ENCODE results near the gene DLG3. TPM values are rescaled to one million over a fixed set of nuclear protein-coding genes. Genes with fewer than 3 reads are reported as not detected.

Gene DLG3
- total RNA-seq, 1 experiment from 2014 or later, result 48.4 TPM

GRCh38 chrX:70500826-70501225 lies 56.2 kb downstream of the DLG3 start:
- H3K4me1 ChIP-seq (ENCODE audit: control insufficient read depth in 1 of 2, insufficient read depth in 2 of 2, low read length in 2 of 2), result no peaks in the 10 kb centered on the region
- no peaks in the 10 kb centered on the region for H3K9me2 ChIP-seq (ENCODE audit: insufficient read depth)
- ATAC-seq (no peak), DNase-seq (ENCODE audit: low read depth, low spot score) (no peak)
- intact Hi-C loops (cut with micrococcal nuclease), result no loop called here
- no peak overlapping the region for H3K27ac ChIP-seq (ENCODE audit: low read depth, low read length)
- no TSS peak for BruUV-seq (replicated peaks)
- RAD21 ChIA-PET (ENCODE audit: low non-redundant PET in 1 of 2, low total read pairs in 2 of 2, uncharacterized antibody in 2 of 2, unreplicated experiment in 2 of 2), result no interaction called here
- no peak for TF ChIP-seq JUND (IDR thresholded peaks at IDR 0.05)
- no peak for TF ChIP-seq ELF1 (IDR thresholded peaks at IDR 0.05; ENCODE audit: borderline replicate concordance, low read depth)
- no peak for TF ChIP-seq CBX3 (IDR thresholded peaks at IDR 0.05; ENCODE audit: low read depth)
- no peak for TF ChIP-seq YY1 (IDR thresholded peaks at IDR 0.05; ENCODE audit: extremely low read depth, insufficient replicate concordance, low read depth, low read length)
- TF ChIP-seq CEBPB (IDR thresholded peaks at IDR 0.05; ENCODE audit: low read depth), result no peak
- no peak for TF ChIP-seq RAD21 (IDR thresholded peaks at IDR 0.05; ENCODE audit: low read depth)
- no peak for TF ChIP-seq EZH2 (IDR thresholded peaks at IDR 0.05)
- no peak for TF ChIP-seq ZNF274 (IDR thresholded peaks at IDR 0.05; ENCODE audit: low read depth, low read length)
- TF ChIP-seq EGR1 (IDR thresholded peaks at IDR 0.05; ENCODE audit: low read depth), result no peak
- TF ChIP-seq ZBTB33 (IDR thresholded peaks at IDR 0.05; ENCODE audit: extremely low read depth, insufficient replicate concordance, low read length), result no peak
- no peak for TF ChIP-seq SIN3A (IDR thresholded peaks at IDR 0.05; ENCODE audit: low read depth)
- TF ChIP-seq MAX (IDR thresholded peaks at IDR 0.05), result no peak
- TF ChIP-seq POLR2A (IDR thresholded peaks at IDR 0.05; ENCODE audit: borderline replicate concordance, extremely low read depth, insufficient read depth, insufficient read length), result no peak
- TF ChIP-seq ZFX (IDR thresholded peaks at IDR 0.05), result no peak
- TF ChIP-seq FOSL1 (IDR thresholded peaks at IDR 0.05; ENCODE audit: low read depth), result no peak
- no peak for TF ChIP-seq EZH2phosphoT487 (IDR thresholded peaks at IDR 0.05; ENCODE audit: borderline replicate concordance)
- no peak overlapping the region for H2AFZ ChIP-seq (ENCODE audit: low read depth, low read length, poor library complexity, severe bottlenecking)
- POLR2A ChIA-PET, result no interaction called here
- no peak overlapping the region for H3K4me3 ChIP-seq (replicated peaks in 1 of 2; ENCODE audit: low read depth in 1 of 2, low read length in 2 of 2)
- no peak overlapping the region for H3K9ac ChIP-seq (ENCODE audit: low read length)
- H3K9me3 ChIP-seq (ENCODE audit: control insufficient read depth in 1 of 2, insufficient read depth in 1 of 2, low read depth in 1 of 2, low read length in 2 of 2), result no peaks in the 10 kb centered on the region
- H3K4me2 ChIP-seq (ENCODE audit: low read length), result no peak overlapping the region
- CTCF ChIA-PET, result interaction anchor here (0.7 kb wide), 1 partner anchor 46 kb away, joined by 3 read pairs; no protein-coding TSS in a partner anchor
- H4K20me1 ChIP-seq (ENCODE audit: insufficient read depth), result no peaks in the 10 kb centered on the region
- H3K79me2 ChIP-seq (ENCODE audit: insufficient read depth, low read length), result no peaks in the 10 kb centered on the region
- peaks cover 0 to 3% of the 10 kb centered on the region in 2 experiments; a peak in 2 of 4 replicates for H3K36me3 ChIP-seq (ENCODE audit: control insufficient read depth in 1 of 2, insufficient read depth in 2 of 2, low read length in 2 of 2)
- no peaks in the 10 kb centered on the region for H3K27me3 ChIP-seq (ENCODE audit: insufficient read depth, low read length)
